Right cardiac atrium (tissue), 5 donors: ENCODE results near the gene GPR45. TPM values are rescaled to one million over a fixed set of nuclear protein-coding genes. Genes with fewer than 3 reads are reported as not detected.

Experiments used
- ATAC-seq, 2 donors: fragments of 200-7000 bp; cut with Tn5 transposase; one replicate each; pipeline versions ENCODE4 v1.8.0 to v1.9.1; 2020; ENCODE audit warnings: moderate library complexity in 2 of 2, mild to moderate bottlenecking in 1 of 2
- DNase-seq, 3 donors: peaks; one replicate each; pipeline ENCODE4 v3.0.0-alpha.2; 2020
- H3K27ac ChIP-seq: one replicate; pipeline ENCODE4 v1.5.1; 2013; ENCODE audit warnings: mild to moderate bottlenecking, low read length, control low read depth, moderate library complexity
- H3K27me3 ChIP-seq: one replicate; pipeline ENCODE4 v1.6.1; 2013; ENCODE audit not compliant: control insufficient read depth, insufficient read depth
- H3K4me1 ChIP-seq: one replicate; pipeline ENCODE4 v1.6.1; 2013; ENCODE audit warnings: low read length; ENCODE audit not compliant: control insufficient read depth, insufficient read depth
- H3K4me3 ChIP-seq: one replicate; pipeline ENCODE4 v1.5.1; 2013; ENCODE audit warnings: low read length, control low read depth
- H3K9me3 ChIP-seq: one replicate; pipeline ENCODE4 v1.6.1; 2013; ENCODE audit warnings: low read length; ENCODE audit not compliant: control insufficient read depth
- WGBS: extraction: QIAGEN DNeasy Blood & Tissue Kit; methylation state at CpG from one replicate; pipeline ENCODE4 v1.1.7; 2013; 5-methylcytosine and 5-hydroxymethylcytosine counted together
- intact Hi-C, 4 donors: fragments of 100-400 bp; cut with DNase I; formaldehyde crosslinking; loops; one replicate each; pipeline versions ENCODE4 v1.11.0 to v1.14.0; 2022 to 2023
- polyA plus RNA-seq: library from polyadenylated mRNA; stranded (reverse); fragments of 200-250 nt; gene quantifications from one replicate; pipeline ENCODE4 v1.2.3, GENCODE V29; 2013
- total RNA-seq, 4 donors: library from RNA; stranded (reverse); fragmentation: NEBNext Ultra II Directional; extraction: Animal tissue kit (Norgen Biotek cat#: 25700); gene quantifications; one replicate each; pipeline ENCODE4 v1.2.1, GENCODE V29; 2021
- donor health status: healthy with polysubstance abuse.
- donor health status: DM: no; HTN: yes; CAD: no.
- donor health status: DM: no; HTN: no; CAD: no.
- donor health status: DM: no; HTN: yes; CAD: no; lungs with severe emphysema.
- donor health status: DM: yes; HTN: yes; CAD: no.

Gene GPR45
- total and polyA plus RNA-seq, 5 donors = not detected

DNA sequence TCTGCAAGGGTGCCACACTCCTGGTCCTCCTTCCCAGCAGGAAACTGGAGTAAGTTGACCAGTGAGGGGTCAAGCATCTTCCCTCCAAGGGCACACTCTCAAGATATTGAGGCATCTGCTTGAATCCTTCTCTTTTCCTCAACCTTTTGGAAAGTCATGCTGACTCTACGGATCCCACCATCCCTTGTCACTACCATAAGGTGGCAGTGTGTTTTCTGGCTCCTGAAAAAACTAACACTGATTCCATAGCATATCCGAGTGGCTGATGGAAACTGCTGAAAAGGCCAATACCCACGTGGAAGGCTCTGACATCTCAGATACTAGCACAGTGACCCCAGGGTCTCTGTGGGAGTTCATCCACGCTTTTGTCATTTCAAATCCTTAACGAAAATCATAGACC lies 37.1 kb downstream of the GPR45 start:
- Histone ChIP-seq H3K4me3 (no peak overlapping the region), H3K27me3 (no peaks in the 10 kb centered on the region), H3K9me3 (no peaks in the 10 kb centered on the region), H3K4me1 (no peaks in the 10 kb centered on the region), H3K27ac (no peak overlapping the region)
- intact Hi-C loops = no loop called here
- no peak for ATAC-seq
- WGBS = 60% methylated on average over 5 of the region's 5 CpGs
- DNase-seq = no peak

DNA sequence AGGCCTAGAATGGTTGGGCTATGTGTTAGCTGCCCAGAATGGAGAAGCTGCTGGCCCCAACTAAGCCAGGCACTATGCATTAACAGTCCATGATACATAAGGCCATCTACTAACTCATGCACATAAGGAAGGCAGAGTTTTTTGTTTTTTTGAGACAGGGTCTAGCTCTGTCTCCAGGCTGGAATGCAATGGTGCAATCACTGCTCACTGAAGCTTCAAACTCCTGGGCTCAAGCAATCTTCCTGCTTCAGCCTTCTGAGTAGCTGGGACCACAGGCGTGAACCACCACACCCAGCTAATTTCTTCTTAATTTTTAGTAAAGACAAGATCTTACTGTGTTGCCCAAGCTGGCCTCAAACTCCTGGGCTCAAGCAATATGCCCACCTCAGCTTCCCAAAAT lies 37.6 kb downstream of the GPR45 start:
- H3K9me3 ChIP-seq = no peaks in the 10 kb centered on the region
- DNase-seq (no peak), ATAC-seq (no peak)
- no peak overlapping the region for H3K4me3 ChIP-seq
- H3K4me1 ChIP-seq = no peaks in the 10 kb centered on the region
- H3K27ac ChIP-seq = no peak overlapping the region
- 96% methylated on average over 1 of the region's 1 CpG for WGBS
- H3K27me3 ChIP-seq = no peaks in the 10 kb centered on the region
- intact Hi-C loops = no loop called here

DNA sequence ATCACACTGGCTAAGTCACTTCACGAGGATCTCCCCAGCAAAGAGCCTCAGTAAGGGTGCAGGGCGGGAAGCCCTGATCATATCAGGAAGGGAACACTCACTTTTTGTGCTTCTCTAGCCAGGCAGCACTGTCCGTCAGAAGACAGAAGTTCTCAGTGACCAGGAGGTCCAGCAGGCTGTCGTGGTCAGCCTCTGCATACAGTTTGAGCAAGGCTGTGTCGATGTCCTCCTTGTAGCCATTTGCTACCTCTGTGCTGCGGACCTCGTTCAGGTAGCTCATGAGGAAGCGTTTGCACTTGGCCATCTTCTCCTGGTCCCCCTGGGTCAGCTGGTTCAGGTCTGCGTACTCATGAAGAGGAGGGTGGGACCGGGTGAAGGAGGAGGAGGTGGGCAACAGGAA lies 38.7 kb downstream of the GPR45 start:
- H3K9me3 ChIP-seq = no peaks in the 10 kb centered on the region
- no peak for DNase-seq
- ATAC-seq = no peak
- no peak overlapping the region for H3K27ac ChIP-seq
- H3K4me1 ChIP-seq = no peaks in the 10 kb centered on the region
- intact Hi-C loops = no loop called here
- WGBS = 90% methylated on average over 10 of the region's 10 CpGs
- no peaks in the 10 kb centered on the region for H3K27me3 ChIP-seq
- H3K4me3 ChIP-seq = no peak overlapping the region

DNA sequence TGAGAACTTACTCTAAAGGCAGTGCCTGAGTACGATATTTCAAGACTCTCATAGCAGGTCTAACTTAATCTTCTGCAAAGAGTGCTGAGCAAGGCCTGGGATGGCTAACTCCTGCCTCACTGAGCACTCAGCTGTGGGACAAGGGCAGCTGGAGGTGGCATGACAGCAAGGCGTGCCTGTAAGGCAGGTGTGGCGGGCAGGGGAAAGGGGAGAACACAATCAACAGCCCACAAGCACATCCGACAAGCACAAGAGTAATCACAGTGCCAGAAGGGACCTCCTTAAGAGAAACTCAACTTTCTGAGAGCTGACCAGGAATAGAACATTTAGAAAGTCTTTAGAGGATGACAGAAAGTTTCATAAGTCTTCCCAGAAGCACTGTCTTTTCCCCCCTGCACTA lies 42.0 kb downstream of the GPR45 start:
- Histone ChIP-seq H3K4me1 (no peaks in the 10 kb centered on the region), H3K27ac (no peak overlapping the region), H3K27me3 (no peaks in the 10 kb centered on the region), H3K4me3 (no peak overlapping the region), H3K9me3 (no peaks in the 10 kb centered on the region)
- intact Hi-C loops = no loop called here
- DNase-seq (no peak), ATAC-seq (no peak)
- WGBS = 94% methylated on average over 4 of the region's 4 CpGs

DNA sequence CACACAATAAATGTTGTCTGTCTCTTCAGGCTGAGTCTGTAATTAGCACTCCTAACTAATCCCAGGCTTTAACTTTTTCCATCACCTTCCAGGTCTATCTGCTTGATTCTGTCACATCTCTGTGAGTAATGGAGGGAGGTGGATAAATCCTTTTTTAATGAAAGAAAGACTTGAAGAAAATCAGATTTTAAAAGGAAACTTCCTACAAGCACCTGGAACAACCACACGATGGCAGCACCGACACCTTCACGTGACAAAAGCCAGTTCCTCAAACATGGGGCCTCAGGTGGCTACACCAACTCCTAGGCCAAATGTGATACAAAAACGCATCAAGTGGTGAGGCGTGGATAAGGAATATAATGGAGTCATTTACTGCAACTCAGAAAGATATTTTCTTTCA lies 46.1 kb downstream of the GPR45 start:
- DNase-seq = no peak
- intact Hi-C loops = no loop called here
- H3K4me3 ChIP-seq = no peak overlapping the region
- H3K9me3 ChIP-seq = no peaks in the 10 kb centered on the region
- no peak for ATAC-seq
- no peak overlapping the region for H3K27ac ChIP-seq
- no peaks in the 10 kb centered on the region for H3K27me3 ChIP-seq
- WGBS = 57% methylated on average over 5 of the region's 5 CpGs
- H3K4me1 ChIP-seq = no peaks in the 10 kb centered on the region

DNA sequence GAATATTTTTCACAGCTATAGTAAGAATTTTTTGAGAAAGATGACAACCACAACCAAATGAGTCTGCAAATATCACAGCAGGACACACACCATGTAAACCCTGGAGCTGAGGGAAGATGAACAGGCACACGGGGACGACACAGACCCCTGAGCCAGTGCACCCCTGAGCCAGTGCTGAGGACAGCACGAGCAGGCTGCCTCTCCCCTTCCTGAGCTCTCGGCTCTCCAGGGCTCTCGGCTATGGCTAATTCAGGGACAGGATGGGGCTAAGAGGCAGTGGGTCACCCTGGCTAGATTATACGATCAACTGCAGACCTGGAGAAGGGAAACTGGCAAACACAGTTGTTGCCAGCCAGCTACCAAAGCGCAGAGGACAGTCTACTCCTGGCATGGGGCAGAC lies 46.6 kb downstream of the GPR45 start:
- Histone ChIP-seq H3K27me3 (no peaks in the 10 kb centered on the region), H3K4me1 (no peaks in the 10 kb centered on the region), H3K9me3 (no peaks in the 10 kb centered on the region), H3K4me3 (no peak overlapping the region), H3K27ac (no peak overlapping the region)
- DNase-seq (no peak), ATAC-seq (no peak)
- intact Hi-C loops = no loop called here
- WGBS = 95% methylated on average over 7 of the region's 7 CpGs

DNA sequence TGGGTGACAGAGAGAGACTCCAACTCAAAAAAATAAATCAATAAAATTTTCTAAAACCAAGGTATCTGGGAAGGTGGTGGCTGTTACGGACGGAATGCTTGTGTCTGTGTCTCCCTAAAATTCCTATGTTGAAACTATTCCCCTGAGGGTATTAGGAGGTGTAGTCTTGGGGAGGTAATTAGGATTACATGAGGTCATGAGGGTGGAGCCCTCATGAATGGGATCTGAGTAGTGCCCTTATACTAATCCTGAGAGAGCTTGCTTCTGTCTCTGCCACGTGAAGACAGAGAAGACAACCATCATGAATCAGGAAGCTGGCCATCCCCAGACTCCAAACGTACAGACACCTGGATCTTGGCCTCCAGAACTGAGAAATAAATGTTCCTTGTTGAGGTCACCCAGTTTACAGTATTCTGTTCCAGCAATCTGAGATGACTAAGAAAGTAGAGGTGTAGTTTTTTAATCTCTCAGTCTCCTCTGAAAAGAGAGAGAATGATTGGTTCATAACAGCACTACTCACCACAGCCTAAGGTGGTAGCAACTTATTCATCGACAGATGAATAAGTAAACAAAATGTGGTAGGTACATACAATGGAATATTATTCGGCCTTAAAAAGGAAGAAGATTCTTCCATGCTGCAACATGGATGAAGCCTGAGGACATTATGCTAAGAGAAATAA lies 49.6 kb downstream of the GPR45 start:
- 95% methylated on average over 6 of the region's 6 CpGs for WGBS
- Histone ChIP-seq H3K9me3 (no peaks in the 10 kb centered on the region), H3K27ac (no peak overlapping the region), H3K4me1 (no peaks in the 10 kb centered on the region), H3K4me3 (no peak overlapping the region), H3K27me3 (no peaks in the 10 kb centered on the region)
- ATAC-seq (no peak), DNase-seq (no peak)
- intact Hi-C loops = no loop called here

DNA sequence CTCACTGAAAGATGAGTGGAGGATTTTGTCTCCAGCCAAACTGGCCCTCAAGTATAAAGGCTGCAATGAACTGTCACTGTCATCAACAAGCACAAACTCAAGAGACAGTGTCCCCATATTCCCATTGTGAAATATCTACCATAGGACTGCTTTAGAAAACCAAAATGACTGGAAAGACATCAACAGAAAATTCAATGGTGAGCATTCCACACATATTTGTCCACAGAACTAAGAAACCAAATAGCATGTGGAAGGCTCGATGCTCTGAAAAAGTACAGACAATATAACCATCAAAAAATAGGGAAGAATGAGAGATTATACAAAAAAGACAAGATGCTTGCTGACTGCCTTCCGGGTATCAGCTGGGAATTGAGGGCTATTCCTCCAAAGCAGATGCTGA lies 50.4 kb downstream of the GPR45 start:
- Histone ChIP-seq H3K4me1 (no peaks in the 10 kb centered on the region), H3K27me3 (no peaks in the 10 kb centered on the region), H3K9me3 (no peaks in the 10 kb centered on the region), H3K4me3 (no peak overlapping the region), H3K27ac (no peak overlapping the region)
- DNase-seq = no peak
- intact Hi-C loops = no loop called here
- 93% methylated on average over 2 of the region's 2 CpGs for whole genome bisulfite sequencing
- ATAC-seq = no peak

Other genes with a start within 250 kb of the GPR45 start
- 10 to 100 TPM; 35.8 to 59.2 (median 54.5) TPM for gene MRPS9, start 203.7 kb upstream of the GPR45 start, total RNA-seq
- 66.1 TPM for gene MRPS9, start 203.7 kb upstream of the GPR45 start, polyA plus RNA-seq
- 10 to 100 TPM in 3 of 4 donors, 1 to 10 TPM in 1; 9.9 to 12.5 (median 11.8) TPM for gene TGFBRAP1, start 88.0 kb downstream of the GPR45 start, total RNA-seq
- 3.6 TPM for gene TGFBRAP1, start 88.0 kb downstream of the GPR45 start, polyA plus RNA-seq
- 10 to 100 TPM; 13.2 to 20.3 (median 17.0) TPM for gene C2orf49, start 95.8 kb downstream of the GPR45 start, total RNA-seq
- 15.8 TPM for gene C2orf49, start 95.8 kb downstream of the GPR45 start, polyA plus RNA-seq
- gene FHL2, start 157.3 kb downstream of the GPR45 start, total RNA-seq = 100 to 1,000 TPM; 423 to 631 (median 511) TPM
- gene FHL2, start 157.3 kb downstream of the GPR45 start, polyA plus RNA-seq = 410 TPM